Activated CD4-positive, alpha-beta memory T cell treated with anti-CD3 and anti-CD28 coated beads, Interleukin-2, amount 10 ng/mL, durations not matched to agents 7 days and 5 days (primary cell): ENCODE measurements around the gene ELAVL1. TPM values are rescaled to one million over a fixed set of nuclear protein-coding genes. Genes with fewer than 3 reads are reported as not detected.

Experiments used
- CTCF ChIA-PET: fragments of 350-600 bp; sonication (Branson Sonifier 250); formaldehyde crosslinking; loops from one replicate; lab custom pipeline; 2021; ENCODE audit warnings: antibody characterized with exemption, inconsistent platforms; lab: Charles Lee
- POLR2A ChIA-PET: fragments of 350-600 bp; sonication (Branson Sonifier 250); formaldehyde crosslinking; loops from one replicate; lab custom pipeline; 2021; ENCODE audit warnings: antibody characterized with exemption; lab: Charles Lee
- DNase-seq: peaks from one replicate; pipeline ENCODE4 v3.0.0-alpha.2; 2020
- H3K27ac Mint-ChIP-seq: one replicate; pipeline ENCODE4 v1.8.0; 2021; ENCODE audit warnings: mild to moderate bottlenecking, mixed read lengths
- H3K27me3 Mint-ChIP-seq: one replicate; pipeline ENCODE4 v1.8.0; 2021; ENCODE audit warnings: mixed read lengths
- H3K36me3 Mint-ChIP-seq: one replicate; pipeline ENCODE4 v1.8.0; 2021; ENCODE audit warnings: low read depth, mixed read lengths
- H3K4me1 Mint-ChIP-seq: one replicate; pipeline ENCODE4 v1.8.0; 2021; ENCODE audit warnings: mixed read lengths
- H3K4me3 Mint-ChIP-seq: one replicate; pipeline ENCODE4 v1.8.0; 2021; ENCODE audit warnings: mild to moderate bottlenecking, mixed read lengths
- H3K9me3 Mint-ChIP-seq: one replicate; pipeline ENCODE4 v1.8.0; 2021; ENCODE audit warnings: mixed read lengths
- total RNA-seq, 2 experiments: library from RNA; stranded (reverse); gene quantifications; one replicate each; pipeline ENCODE4 v1.2.3, GENCODE V29; 2021

Gene ELAVL1
- total RNA-seq, 2 experiments from 2014 or later, result 93.6 to 102 TPM

- no peak overlapping the region for H3K27ac Mint-ChIP-seq
- peaks cover 29% of the 10 kb centered on the region for H3K36me3 Mint-ChIP-seq
- H3K9me3 Mint-ChIP-seq, result no peaks in the 10 kb centered on the region
- DNase-seq, result no peak
- no peaks in the 10 kb centered on the region for H3K27me3 Mint-ChIP-seq
- no peak overlapping the region for H3K4me3 Mint-ChIP-seq
- ChIA-PET CTCF (interaction anchor here (1.4 to 1.6 kb wide), 3 partner anchors 13 to 18 kb away, joined by 3 to 5 read pairs (median 5); no protein-coding TSS in a partner anchor), POLR2A (no interaction called here)
- H3K4me1 Mint-ChIP-seq, result peaks cover under 1% of the 10 kb centered on the region
These were observed 16.3 kb downstream of the ELAVL1 start for GRCh38 chr19:7989071-7989575.

DNA sequence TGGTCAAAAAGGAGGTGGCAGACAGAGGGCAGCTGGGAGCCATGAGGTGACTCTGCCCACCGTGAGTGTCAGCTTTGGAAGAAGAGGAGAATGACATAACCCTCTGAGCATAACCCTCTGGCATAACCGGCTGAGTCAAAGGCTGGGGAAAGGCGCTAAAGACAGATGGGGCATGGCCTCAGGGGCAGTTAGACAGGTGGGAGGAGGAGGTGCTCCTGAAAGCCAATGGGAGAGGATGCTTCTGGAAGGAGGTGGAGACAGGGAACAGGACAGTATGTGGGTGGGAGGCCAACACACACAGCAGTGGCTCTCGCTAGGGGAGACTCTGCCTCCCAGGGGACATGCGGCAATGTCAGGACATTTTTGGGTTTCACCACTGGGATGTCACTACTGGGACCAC lies 17.1 kb downstream of the ELAVL1 start:
- no peak for DNase-seq
- Mint-ChIP-seq H3K36me3 (peaks cover 33% of the 10 kb centered on the region), H3K4me3 (no peak overlapping the region), H3K9me3 (no peaks in the 10 kb centered on the region), H3K4me1 (no peaks in the 10 kb centered on the region), H3K27me3 (no peaks in the 10 kb centered on the region), H3K27ac (no peak overlapping the region)
- ChIA-PET CTCF (interaction anchor here (0.6 to 1.6 kb wide), 3 partner anchors 14 to 59 kb away, joined by 3 to 5 read pairs (median 5); no protein-coding TSS in a partner anchor), POLR2A (no interaction called here)

GRCh38 chr19:7987114-7987768 lies 18.2 kb downstream of the ELAVL1 start:
- no peaks in the 10 kb centered on the region for H3K9me3 Mint-ChIP-seq
- DNase-seq, result no peak
- peaks cover 33% of the 10 kb centered on the region for H3K36me3 Mint-ChIP-seq
- H3K4me3 Mint-ChIP-seq, result no peak overlapping the region
- ChIA-PET POLR2A (no interaction called here), CTCF (interaction anchor here (1.6 kb wide), 1 partner anchor 15 kb away, joined by 5 read pairs; no protein-coding TSS in a partner anchor)
- H3K27me3 Mint-ChIP-seq, result no peaks in the 10 kb centered on the region
- no peaks in the 10 kb centered on the region for H3K4me1 Mint-ChIP-seq
- no peak overlapping the region for H3K27ac Mint-ChIP-seq

DNA sequence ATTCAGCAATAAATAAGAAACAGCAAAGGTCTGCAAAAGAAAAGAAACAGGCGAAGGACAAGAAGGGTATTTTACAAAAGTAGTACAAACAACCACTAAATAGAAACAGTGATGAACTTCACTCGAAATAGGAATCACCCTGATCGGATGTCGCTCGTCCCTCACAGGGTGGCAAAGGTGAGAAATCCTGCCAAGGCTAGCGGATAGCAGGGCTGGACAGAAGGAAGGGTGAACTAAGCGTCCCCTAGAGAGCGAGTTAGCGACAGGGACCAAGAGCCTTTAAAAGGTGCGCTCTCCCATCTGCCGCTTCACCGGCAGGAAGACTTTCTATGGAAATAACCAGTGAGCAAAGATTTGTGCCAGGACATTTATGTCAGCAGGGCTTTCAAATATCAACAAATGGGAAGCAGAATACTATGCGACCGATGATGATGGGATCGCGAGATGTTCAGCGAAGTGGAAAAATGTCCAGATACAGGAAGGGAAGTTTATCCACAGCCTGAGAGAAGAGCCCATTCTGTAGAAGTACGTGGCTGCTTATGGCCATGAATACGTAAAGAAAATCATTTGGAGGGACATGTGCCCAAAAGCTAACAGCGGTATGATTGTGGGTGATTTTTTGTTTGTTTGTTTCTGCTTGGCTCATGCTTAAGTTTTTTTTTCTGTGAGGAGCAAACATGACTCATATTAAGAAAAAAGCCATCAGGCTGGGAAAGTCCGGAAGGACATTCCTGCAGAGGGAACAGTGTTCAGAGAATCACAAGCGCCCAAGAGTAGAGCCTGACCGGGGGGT lies 18.9 kb downstream of the ELAVL1 start:
- no peaks in the 10 kb centered on the region for H3K27me3 Mint-ChIP-seq
- DNase-seq, result no peak
- no peak overlapping the region for H3K4me3 Mint-ChIP-seq
- ChIA-PET CTCF (no interaction called here), POLR2A (no interaction called here)
- no peaks in the 10 kb centered on the region for H3K4me1 Mint-ChIP-seq
- H3K36me3 Mint-ChIP-seq, result peaks cover 32% of the 10 kb centered on the region
- no peaks in the 10 kb centered on the region for H3K9me3 Mint-ChIP-seq
- no peak overlapping the region for H3K27ac Mint-ChIP-seq

- H3K4me3 Mint-ChIP-seq, result no peak overlapping the region
- no peaks in the 10 kb centered on the region for H3K4me1 Mint-ChIP-seq
- H3K27me3 Mint-ChIP-seq, result no peaks in the 10 kb centered on the region
- CTCF ChIA-PET, result no interaction called here
- POLR2A ChIA-PET, result no interaction called here
- no peak for DNase-seq
- H3K9me3 Mint-ChIP-seq, result no peaks in the 10 kb centered on the region
- H3K27ac Mint-ChIP-seq, result no peak overlapping the region
- peaks cover 33% of the 10 kb centered on the region for H3K36me3 Mint-ChIP-seq
These were observed 19.9 kb downstream of the ELAVL1 start for GRCh38 chr19:7985481-7985911.

GRCh38 chr19:7983995-7984837 lies 21.2 kb downstream of the ELAVL1 start:
- Mint-ChIP-seq H3K4me1 (no peaks in the 10 kb centered on the region), H3K36me3 (peaks cover 33% of the 10 kb centered on the region), H3K27me3 (no peaks in the 10 kb centered on the region), H3K4me3 (no peak overlapping the region), H3K9me3 (no peaks in the 10 kb centered on the region), H3K27ac (no peak overlapping the region)
- POLR2A ChIA-PET, result no interaction called here
- no peak for DNase-seq
- CTCF ChIA-PET, result no interaction called here

DNA sequence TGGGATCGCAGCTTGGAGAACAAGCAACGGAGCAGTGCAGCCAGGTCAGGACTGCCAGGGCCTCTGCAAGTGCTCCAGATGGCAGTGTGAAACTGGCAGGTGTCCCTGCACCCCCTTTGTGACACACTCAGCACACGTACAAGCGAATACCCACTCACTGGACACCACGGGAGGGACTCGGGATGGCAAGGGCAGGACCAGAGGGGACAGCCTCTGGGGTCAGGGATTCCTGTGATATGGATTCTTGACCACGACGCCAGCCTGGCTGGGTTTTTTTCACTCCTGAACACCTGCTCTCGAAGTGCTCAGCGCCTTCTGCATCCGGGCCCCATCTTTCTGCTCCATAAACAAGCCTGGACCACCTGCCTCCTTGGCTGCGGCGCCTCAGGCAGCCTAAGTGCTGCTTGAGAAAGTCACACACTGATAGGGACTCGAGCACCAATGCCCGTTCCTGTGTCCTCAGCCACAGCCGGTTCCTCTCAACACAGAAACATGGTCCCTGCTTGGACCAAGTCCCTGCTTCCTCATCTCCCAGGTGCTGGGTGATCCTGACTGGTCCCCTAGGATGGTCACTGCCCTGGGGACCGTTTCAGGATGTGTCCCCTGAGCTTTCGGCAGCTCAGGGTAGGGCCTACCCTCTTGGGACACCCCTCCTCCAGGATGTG lies 22.0 kb downstream of the ELAVL1 start:
- Mint-ChIP-seq H3K9me3 (no peaks in the 10 kb centered on the region), H3K4me1 (no peaks in the 10 kb centered on the region)
- POLR2A ChIA-PET, result no interaction called here

DNA sequence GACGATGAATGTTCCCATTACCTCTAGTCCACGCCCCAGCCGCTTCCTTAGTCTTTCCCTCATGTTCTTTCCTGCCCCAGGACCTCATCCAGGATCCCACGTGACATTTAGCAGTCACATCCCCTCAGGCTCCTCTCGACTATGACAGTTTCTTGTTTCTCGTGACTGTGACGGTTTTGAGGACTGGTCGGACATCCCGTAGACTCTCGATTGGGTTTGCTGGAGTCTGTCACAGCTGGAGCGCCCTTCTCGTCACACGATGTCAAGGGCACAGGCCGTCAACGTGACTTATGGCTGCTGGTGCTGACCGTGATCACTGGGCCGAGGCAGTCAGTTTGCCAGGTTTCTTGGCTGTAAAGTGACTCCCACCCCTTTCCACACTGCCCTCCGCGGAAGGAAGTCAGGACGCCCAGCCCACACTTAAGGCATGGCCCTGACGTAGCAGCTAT lies 22.8 kb downstream of the ELAVL1 start:
- no peak for DNase-seq
- POLR2A ChIA-PET, result no interaction called here
- no peak overlapping the region for H3K27ac Mint-ChIP-seq
- peaks cover 24% of the 10 kb centered on the region for H3K36me3 Mint-ChIP-seq
- H3K27me3 Mint-ChIP-seq, result no peaks in the 10 kb centered on the region
- CTCF ChIA-PET, result interaction anchor here (0.5 kb wide), 1 partner anchor 1896 kb away, joined by 3 read pairs; no protein-coding TSS in a partner anchor
- no peaks in the 10 kb centered on the region for H3K9me3 Mint-ChIP-seq
- H3K4me3 Mint-ChIP-seq, result no peak overlapping the region
- no peaks in the 10 kb centered on the region for H3K4me1 Mint-ChIP-seq

More for the DNA sequence above, 22.0 kb downstream of the ELAVL1 start:
- no peak for DNase-seq
- Mint-ChIP-seq H3K27ac (no peak overlapping the region), H3K27me3 (no peaks in the 10 kb centered on the region), H3K4me3 (no peak overlapping the region), H3K36me3 (peaks cover 31% of the 10 kb centered on the region)
- CTCF ChIA-PET, result no interaction called here

GRCh38 chr19:7982103-7982502 lies 23.3 kb downstream of the ELAVL1 start:
- Mint-ChIP-seq H3K27ac (no peak overlapping the region), H3K4me3 (no peak overlapping the region), H3K9me3 (no peaks in the 10 kb centered on the region), H3K4me1 (no peaks in the 10 kb centered on the region), H3K27me3 (no peaks in the 10 kb centered on the region), H3K36me3 (peaks cover 20% of the 10 kb centered on the region)
- ChIA-PET CTCF (no interaction called here), POLR2A (no interaction called here)
- no peak for DNase-seq

DNA sequence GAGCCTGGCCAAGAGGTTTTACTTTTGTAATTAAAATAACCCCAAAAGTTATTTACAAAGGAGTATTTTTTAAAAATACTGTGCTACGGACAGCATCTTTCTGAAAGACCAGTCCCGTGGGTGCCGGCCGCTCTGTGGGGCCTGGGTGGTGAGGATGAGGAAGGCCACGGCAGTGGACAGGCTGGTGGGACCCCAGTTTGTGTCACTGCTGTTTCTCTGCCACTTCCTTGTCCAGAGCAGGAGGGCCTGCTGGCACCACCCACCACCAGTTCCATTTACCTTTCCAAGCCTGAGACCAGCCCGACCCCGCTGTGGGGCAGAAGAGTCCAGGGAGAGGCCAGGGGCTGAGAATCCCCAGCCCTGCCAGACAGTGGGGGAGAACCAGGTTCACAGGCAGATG lies 23.8 kb downstream of the ELAVL1 start:
- ChIA-PET POLR2A (no interaction called here), CTCF (no interaction called here)
- peaks cover 20% of the 10 kb centered on the region for H3K36me3 Mint-ChIP-seq
- H3K4me1 Mint-ChIP-seq, result no peaks in the 10 kb centered on the region
- H3K27me3 Mint-ChIP-seq, result no peaks in the 10 kb centered on the region
- H3K9me3 Mint-ChIP-seq, result no peaks in the 10 kb centered on the region
- DNase-seq, result no peak
- no peak overlapping the region for H3K27ac Mint-ChIP-seq
- H3K4me3 Mint-ChIP-seq, result no peak overlapping the region

- Mint-ChIP-seq H3K27me3 (no peaks in the 10 kb centered on the region), H3K36me3 (peaks cover 20% of the 10 kb centered on the region), H3K4me1 (no peaks in the 10 kb centered on the region), H3K9me3 (no peaks in the 10 kb centered on the region), H3K27ac (no peak overlapping the region), H3K4me3 (no peak overlapping the region)
- POLR2A ChIA-PET, result no interaction called here
- CTCF ChIA-PET, result no interaction called here
- DNase-seq, result no peak
These were observed 24.2 kb downstream of the ELAVL1 start for GRCh38 chr19:7981199-7981598.

DNA sequence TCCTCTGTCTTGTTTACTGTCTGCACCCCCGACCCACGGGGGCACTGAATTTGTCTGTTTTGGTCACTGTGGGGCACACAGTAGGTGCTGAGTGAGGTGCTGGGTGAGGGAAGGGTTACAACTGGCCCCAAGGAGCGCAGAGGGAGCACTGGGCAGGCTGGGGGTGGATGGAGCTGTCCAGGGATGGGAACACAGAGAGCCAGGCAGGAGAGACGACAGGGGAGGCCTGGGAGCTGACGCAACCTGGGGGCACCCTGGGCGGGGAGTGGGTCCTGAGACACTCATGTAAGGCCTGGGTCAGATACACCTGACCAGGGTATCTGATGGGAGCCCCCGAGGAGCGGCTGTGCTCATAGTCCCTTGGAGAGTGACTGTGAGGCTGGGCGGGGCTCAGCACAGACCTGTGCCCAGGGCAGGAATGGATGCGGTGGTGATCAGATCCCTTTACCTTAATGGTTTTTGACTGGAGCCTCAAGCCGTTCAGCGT lies 24.8 kb downstream of the ELAVL1 start:
- H3K4me1 Mint-ChIP-seq, result no peaks in the 10 kb centered on the region
- no peak overlapping the region for H3K4me3 Mint-ChIP-seq
- H3K9me3 Mint-ChIP-seq, result no peaks in the 10 kb centered on the region
- POLR2A ChIA-PET, result no interaction called here
- peaks cover 18% of the 10 kb centered on the region for H3K36me3 Mint-ChIP-seq
- CTCF ChIA-PET, result no interaction called here
- no peaks in the 10 kb centered on the region for H3K27me3 Mint-ChIP-seq
- no peak for DNase-seq
- no peak overlapping the region for H3K27ac Mint-ChIP-seq
